HL-60 (cell line): ENCODE results near the gene SEC24D.

ENCODE experiments used
- CTCF ChIP-seq: IDR thresholded peaks from one replicate; pipeline ENCODE4 v1.5.1; 2011; ENCODE audit warnings: low read length, control low read depth, inconsistent platforms; ENCODE audit not compliant: insufficient read depth
- POLR2AphosphoS5 ChIP-seq: IDR thresholded peaks from 2 replicates; pipeline ENCODE4 v1.6.1; 2012; ENCODE audit warnings: low read depth
- REST ChIP-seq: IDR thresholded peaks from 2 replicates; pipeline ENCODE4 v1.6.1; 2012; ENCODE audit warnings: low read depth; ENCODE audit not compliant: insufficient replicate concordance

GRCh38 chr4:118682928-118683327 is 153.0 kb downstream of the SEC24D start:
- TF ChIP-seq CTCF (peak; percentile 13), REST (no peak), POLR2AphosphoS5 (no peak)
